Measurements from ENCODE around the gene C16orf95. TPM values are rescaled to one million over a fixed set of nuclear protein-coding genes. Genes with fewer than 3 reads are reported as not detected.

The C16orf95 gene
- total RNA-seq, 4 donors from 2014 or later, result 1.4 to 2.5 (median 1.9) TPM

- TF ChIP-seq, protein P1, sequence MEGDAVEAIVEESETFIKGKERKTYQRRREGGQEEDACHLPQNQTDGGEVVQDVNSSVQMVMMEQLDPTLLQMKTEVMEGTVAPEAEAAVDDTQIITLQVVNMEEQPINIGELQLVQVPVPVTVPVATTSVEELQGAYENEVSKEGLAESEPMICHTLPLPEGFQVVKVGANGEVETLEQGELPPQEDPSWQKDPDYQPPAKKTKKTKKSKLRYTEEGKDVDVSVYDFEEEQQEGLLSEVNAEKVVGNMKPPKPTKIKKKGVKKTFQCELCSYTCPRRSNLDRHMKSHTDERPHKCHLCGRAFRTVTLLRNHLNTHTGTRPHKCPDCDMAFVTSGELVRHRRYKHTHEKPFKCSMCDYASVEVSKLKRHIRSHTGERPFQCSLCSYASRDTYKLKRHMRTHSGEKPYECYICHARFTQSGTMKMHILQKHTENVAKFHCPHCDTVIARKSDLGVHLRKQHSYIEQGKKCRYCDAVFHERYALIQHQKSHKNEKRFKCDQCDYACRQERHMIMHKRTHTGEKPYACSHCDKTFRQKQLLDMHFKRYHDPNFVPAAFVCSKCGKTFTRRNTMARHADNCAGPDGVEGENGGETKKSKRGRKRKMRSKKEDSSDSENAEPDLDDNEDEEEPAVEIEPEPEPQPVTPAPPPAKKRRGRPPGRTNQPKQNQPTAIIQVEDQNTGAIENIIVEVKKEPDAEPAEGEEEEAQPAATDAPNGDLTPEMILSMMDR (IDR thresholded peaks at IDR 0.05), result no peak
- TF ChIP-seq POLR2A (IDR thresholded peaks at IDR 0.05), result no peak
- peak; percentile 42 to 93 for DNase-seq (ENCODE audit: low spot score in 2 of 2)
- intact Hi-C loops (cut with DNase I; ENCODE audit: low total_unique reads), result no loop called here
- peak overlapping the region; percentile 92 for H3K4me3 ChIP-seq (ENCODE audit: low read depth, poor library complexity, severe bottlenecking)
- 7% methylated on average over 28 of the region's 28 CpGs for WGBS, 2 donors
These were observed 805 bp upstream of the C16orf95 start for GRCh38 chr16:87317750-87318644.

DNA sequence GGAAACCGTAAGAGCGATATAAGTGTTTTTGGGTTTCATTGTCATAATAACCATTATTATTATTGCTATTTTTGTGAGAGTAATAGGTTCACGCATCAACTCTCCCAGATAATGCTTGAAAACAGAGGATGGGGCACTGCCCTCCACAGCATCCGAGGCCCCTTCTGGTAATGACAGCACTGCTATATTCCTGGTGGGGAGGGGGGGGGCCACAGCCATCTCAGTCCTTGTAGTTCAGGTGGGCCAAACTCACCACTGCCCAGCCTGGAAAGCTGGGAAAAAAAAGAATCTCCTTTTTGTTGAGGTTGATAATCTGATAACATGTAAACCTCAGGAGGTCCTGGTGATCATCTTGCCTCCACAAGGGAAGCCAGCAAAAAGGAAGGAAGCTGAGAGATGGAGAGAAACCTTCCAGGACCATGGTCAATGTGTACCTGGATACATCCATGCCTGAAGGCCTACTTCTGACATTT is 706 bp downstream of the C16orf95 start:
- peak overlapping the region; percentile 92 for H3K4me3 ChIP-seq (ENCODE audit: low read depth, poor library complexity, severe bottlenecking)
- WGBS, 2 donors, result 92 to 97% methylated on average over 4 of the region's 4 CpGs
- no peak for TF ChIP-seq POLR2A (IDR thresholded peaks at IDR 0.05)
- TF ChIP-seq, protein P1 (IDR thresholded peaks at IDR 0.05), result no peak
- peak in 1 of 2 donors; percentile 82 for DNase-seq (ENCODE audit: low spot score in 2 of 2)
- intact Hi-C loops (cut with DNase I; ENCODE audit: low total_unique reads), result no loop called here

- 88 to 91% methylated on average over 9 to 10 of the region's 10 CpGs for WGBS, 2 donors
- intact Hi-C loops (cut with DNase I; ENCODE audit: low total_unique reads), result no loop called here
- no peak overlapping the region for H3K4me3 ChIP-seq (ENCODE audit: low read depth, poor library complexity, severe bottlenecking)
- peak in 1 of 2 donors; percentile 82 for DNase-seq (ENCODE audit: low spot score in 2 of 2)
- TF ChIP-seq, protein P1 (IDR thresholded peaks at IDR 0.05), result no peak
- TF ChIP-seq POLR2A (IDR thresholded peaks at IDR 0.05), result no peak
These were observed 2.2 kb downstream of the C16orf95 start for GRCh38 chr16:87314990-87315420.

DNA sequence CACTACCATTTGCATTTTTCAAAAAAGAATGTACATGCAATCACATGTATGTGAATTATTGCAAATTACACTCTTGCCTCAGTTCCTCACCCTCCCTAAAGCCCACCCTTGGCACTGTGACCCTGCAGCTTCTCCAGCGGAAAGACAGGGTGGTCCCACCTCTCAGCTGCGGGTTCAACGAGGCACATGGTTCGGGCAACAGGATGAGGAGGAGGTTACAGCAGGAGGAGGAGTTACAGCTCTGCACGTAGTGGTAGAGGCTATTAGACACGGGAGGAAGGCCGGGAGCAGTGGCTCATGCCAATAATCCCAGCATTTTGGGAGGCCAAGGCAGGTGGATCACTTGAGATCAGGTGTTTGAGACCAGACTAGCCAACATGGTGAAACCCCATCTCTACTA is 5.2 kb downstream of the C16orf95 start:
- WGBS, 2 donors, result 87 to 93% methylated on average over 7 of the region's 7 CpGs
- TF ChIP-seq, protein P1 (IDR thresholded peaks at IDR 0.05), result no peak
- TF ChIP-seq POLR2A (IDR thresholded peaks at IDR 0.05), result no peak
- intact Hi-C loops (cut with DNase I; ENCODE audit: low total_unique reads), result no loop called here

DNA sequence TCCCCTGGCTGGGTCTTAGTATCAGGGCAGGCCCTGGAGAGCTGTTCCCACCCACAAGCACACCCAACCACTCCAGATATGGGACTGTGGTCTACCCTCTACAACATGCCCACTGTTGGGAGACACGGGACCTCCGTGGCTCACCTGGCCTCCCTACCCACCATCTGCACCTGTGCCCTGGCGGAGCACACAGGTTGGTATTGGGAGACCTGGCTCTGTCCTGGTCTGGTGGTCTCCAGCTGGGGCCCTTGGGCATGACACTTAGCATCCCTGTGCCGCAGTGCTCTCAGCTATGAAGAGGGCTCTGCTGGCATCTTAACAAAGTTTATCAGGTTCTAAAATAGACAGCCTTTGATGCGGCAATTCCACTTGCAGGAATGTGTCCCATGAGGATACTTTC is 5.8 kb downstream of the C16orf95 start:
- DNase-seq (ENCODE audit: low spot score in 2 of 2), result no peak
- WGBS, 2 donors, result 82 to 98% methylated on average over 5 of the region's 5 CpGs
- TF ChIP-seq POLR2A (IDR thresholded peaks at IDR 0.05), result no peak
- TF ChIP-seq, protein P1 (IDR thresholded peaks at IDR 0.05), result no peak
- no peak overlapping the region for H3K4me3 ChIP-seq (ENCODE audit: low read depth, poor library complexity, severe bottlenecking)
- intact Hi-C loops (cut with DNase I; ENCODE audit: low total_unique reads), result no loop called here

More for the DNA sequence above, 5.2 kb downstream of the C16orf95 start:
- no peak for DNase-seq (ENCODE audit: low spot score in 2 of 2)
- H3K4me3 ChIP-seq (ENCODE audit: low read depth, poor library complexity, severe bottlenecking), result no peak overlapping the region

Data from lower leg skin (tissue), 4 donors.